ENCODE data around the gene ZDHHC11B.
A peak's percentile ranks its signal among the peaks of the same experiment; 100 is the strongest.
"Not testable (repeated sequence)": the region's sequence is repeated elsewhere in the genome, so short reads cannot be mapped to it uniquely, and the experiment has no call there.

The ZDHHC11B gene

DNA sequence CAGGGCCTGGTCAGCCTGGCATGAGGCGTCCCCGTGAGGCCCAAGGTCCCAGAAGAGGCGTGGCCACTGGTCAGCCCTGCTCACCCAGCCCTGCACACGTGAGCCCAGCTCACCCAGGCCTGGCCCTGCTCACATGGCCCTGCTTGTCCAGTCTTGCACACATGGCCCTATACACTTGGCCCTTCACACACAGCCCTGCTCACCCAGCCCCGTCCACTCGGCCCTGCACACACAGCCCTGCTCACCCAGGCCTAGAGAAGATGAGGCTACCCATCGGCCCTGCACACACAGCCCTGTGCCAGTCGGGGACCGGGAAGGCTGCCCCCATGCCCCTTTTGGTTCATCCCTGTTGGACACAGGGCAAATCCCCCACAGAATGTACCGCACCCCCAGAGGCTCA lies 28.4 kb downstream of the ZDHHC11B start:
- no peak overlapping the region for H4K91ac ChIP-seq (ENCODE audit: low read length)
- H2AK5ac ChIP-seq (ENCODE audit: low read length, severe bottlenecking), result no peak overlapping the region
- H2BK5ac ChIP-seq (ENCODE audit: low read depth, low read length, poor library complexity, severe bottlenecking), result no peak overlapping the region
- no peak overlapping the region for H2BK15ac ChIP-seq (ENCODE audit: low read depth, poor library complexity, severe bottlenecking)
- no peak overlapping the region for H3K4me3 ChIP-seq (ENCODE audit: insufficient read depth in 1 of 2, low read depth in 1 of 2, low read length in 2 of 2)
- H3K79me1 ChIP-seq (replicated peaks; ENCODE audit: low read length, poor library complexity, severe bottlenecking), result no peaks in the 10 kb centered on the region
- H3K9me3 ChIP-seq (ENCODE audit: control insufficient read depth, low read length), result no peaks in the 10 kb centered on the region
- no peak overlapping the region for H3K14ac ChIP-seq (ENCODE audit: low read length in 2 of 2)
- H4K8ac ChIP-seq (ENCODE audit: low read length), result no peak overlapping the region
- H3K4me1 ChIP-seq (ENCODE audit: control insufficient read depth, insufficient read depth, low read depth, low read length), result peaks cover 2% of the 10 kb centered on the region
- DNase-seq, result no peak
- 79% methylated on average over 7 of the region's 10 CpGs for WGBS
- no peak overlapping the region for H3K27ac ChIP-seq (ENCODE audit: low read length, poor library complexity, severe bottlenecking)
- H3K27me3 ChIP-seq (ENCODE audit: control insufficient read depth in 1 of 2, insufficient read depth in 1 of 2, low read length in 2 of 2), result peaks cover 0 to 29% of the 10 kb centered on the region in 2 experiments
- peaks cover 0 to 3% of the 10 kb centered on the region in 2 experiments for H3K36me3 ChIP-seq (ENCODE audit: control insufficient read depth in 1 of 2, insufficient read depth in 2 of 2, low read depth in 1 of 2, low read length in 2 of 2)
- no peak overlapping the region for H3K4me2 ChIP-seq (ENCODE audit: low read length, poor library complexity, severe bottlenecking)
- H3K23ac ChIP-seq (ENCODE audit: low read length in 2 of 2), result no peak overlapping the region
- no peak overlapping the region for H2AFZ ChIP-seq (ENCODE audit: low read depth, low read length)
- no peak overlapping the region for H3K18ac ChIP-seq (ENCODE audit: low read depth in 1 of 2, low read length in 2 of 2)
- no peak overlapping the region for H2BK120ac ChIP-seq (ENCODE audit: low read depth, low read length)
- no peak overlapping the region for H2BK12ac ChIP-seq (ENCODE audit: low read length in 2 of 2)
- H3K4ac ChIP-seq (ENCODE audit: low read depth in 1 of 2, low read length in 2 of 2), result no peak overlapping the region
- no peak overlapping the region for H3K9ac ChIP-seq (ENCODE audit: low read length)

DNA sequence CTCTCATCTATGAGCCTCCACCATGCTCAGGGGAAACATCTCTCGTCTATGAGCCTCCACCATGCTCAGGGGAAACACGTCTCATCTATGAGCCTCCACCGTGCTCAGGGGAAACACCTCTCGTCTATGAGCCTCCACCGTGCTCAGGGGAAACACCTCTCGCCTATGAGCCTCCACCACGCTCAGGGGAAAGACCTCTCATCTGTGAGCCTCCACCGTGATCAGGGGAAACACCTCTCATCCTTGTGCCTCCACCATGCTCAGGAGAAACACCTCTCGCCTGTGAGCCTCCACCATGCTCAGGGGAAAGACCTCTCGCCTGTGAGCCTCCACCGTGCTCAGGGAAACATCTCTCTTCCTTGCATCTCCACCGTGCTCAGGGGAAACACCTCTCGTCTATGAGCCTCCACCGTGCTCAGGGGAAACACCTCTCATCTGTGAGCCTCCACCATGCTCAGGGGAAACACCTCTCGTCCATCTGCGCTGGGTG lies 30.3 kb downstream of the ZDHHC11B start:
- not testable (repeated sequence) for H2BK120ac ChIP-seq (ENCODE audit: low read depth, low read length); H2AK5ac ChIP-seq (ENCODE audit: low read length, severe bottlenecking); H2BK12ac ChIP-seq (ENCODE audit: low read length in 2 of 2); H3K4me3 ChIP-seq (ENCODE audit: insufficient read depth in 1 of 2, low read depth in 1 of 2, low read length in 2 of 2); H3K23ac ChIP-seq (ENCODE audit: low read length in 2 of 2); H2BK15ac ChIP-seq (ENCODE audit: low read depth, poor library complexity, severe bottlenecking); H4K91ac ChIP-seq (ENCODE audit: low read length); H3K27ac ChIP-seq (ENCODE audit: low read length, poor library complexity, severe bottlenecking); H3K79me1 ChIP-seq (replicated peaks; ENCODE audit: low read length, poor library complexity, severe bottlenecking); H3K9ac ChIP-seq (ENCODE audit: low read length); H3K4me1 ChIP-seq (ENCODE audit: control insufficient read depth, insufficient read depth, low read depth, low read length); DNase-seq; H2AFZ ChIP-seq (ENCODE audit: low read depth, low read length); H3K4ac ChIP-seq (ENCODE audit: low read depth in 1 of 2, low read length in 2 of 2); H2BK5ac ChIP-seq (ENCODE audit: low read depth, low read length, poor library complexity, severe bottlenecking); H3K9me3 ChIP-seq (ENCODE audit: control insufficient read depth, low read length); H3K18ac ChIP-seq (ENCODE audit: low read depth in 1 of 2, low read length in 2 of 2); H4K8ac ChIP-seq (ENCODE audit: low read length); H3K36me3 ChIP-seq (ENCODE audit: control insufficient read depth in 1 of 2, insufficient read depth in 2 of 2, low read depth in 1 of 2, low read length in 2 of 2); H3K4me2 ChIP-seq (ENCODE audit: low read length, poor library complexity, severe bottlenecking)
- 59% methylated on average over 15 of the region's 16 CpGs for WGBS
- peaks cover 0 to 23% of the 10 kb centered on the region in 2 experiments for H3K27me3 ChIP-seq (ENCODE audit: control insufficient read depth in 1 of 2, insufficient read depth in 1 of 2, low read length in 2 of 2)
- H3K14ac ChIP-seq (ENCODE audit: low read length in 2 of 2), result peak overlapping the region in 1 of 2 experiments; percentile 12

DNA sequence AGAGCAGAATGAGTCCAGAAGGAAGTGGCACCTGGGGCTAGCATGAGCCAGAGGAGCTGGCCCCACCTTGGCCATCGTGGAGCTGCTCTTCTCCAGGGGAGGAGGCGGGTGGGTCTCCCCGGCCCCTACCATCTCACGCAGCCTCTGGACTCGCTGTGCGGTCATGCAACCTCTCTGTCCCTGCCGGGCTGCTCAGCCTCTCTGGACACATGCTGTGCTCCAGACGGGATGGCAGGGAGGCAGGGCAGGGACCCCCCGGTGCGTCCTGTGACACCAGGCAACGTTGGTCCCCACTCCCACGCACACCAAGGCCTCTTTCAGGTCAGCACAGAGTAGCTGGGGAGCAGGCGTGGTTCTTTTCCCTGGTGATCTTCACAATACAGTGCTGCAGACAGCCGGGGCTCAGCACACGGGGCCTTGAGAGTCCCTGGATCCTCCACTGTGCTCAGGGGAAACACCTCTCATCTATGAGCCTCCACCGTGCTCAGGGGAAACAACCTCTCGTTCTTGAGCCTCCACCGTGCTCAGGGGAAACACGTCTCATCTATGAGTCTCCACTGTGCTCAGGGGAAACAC lies 30.9 kb downstream of the ZDHHC11B start:
- H3K9ac ChIP-seq (ENCODE audit: low read length); H3K9me3 ChIP-seq (ENCODE audit: control insufficient read depth, low read length); H2BK5ac ChIP-seq (ENCODE audit: low read depth, low read length, poor library complexity, severe bottlenecking); H3K36me3 ChIP-seq (ENCODE audit: control insufficient read depth in 1 of 2, insufficient read depth in 2 of 2, low read depth in 1 of 2, low read length in 2 of 2); H2BK15ac ChIP-seq (ENCODE audit: low read depth, poor library complexity, severe bottlenecking); H2AFZ ChIP-seq (ENCODE audit: low read depth, low read length); H4K8ac ChIP-seq (ENCODE audit: low read length); H3K23ac ChIP-seq (ENCODE audit: low read length in 2 of 2); H2BK120ac ChIP-seq (ENCODE audit: low read depth, low read length); H3K4me3 ChIP-seq (ENCODE audit: insufficient read depth in 1 of 2, low read depth in 1 of 2, low read length in 2 of 2); H3K27ac ChIP-seq (ENCODE audit: low read length, poor library complexity, severe bottlenecking); H2AK5ac ChIP-seq (ENCODE audit: low read length, severe bottlenecking); H3K4ac ChIP-seq (ENCODE audit: low read depth in 1 of 2, low read length in 2 of 2); DNase-seq; H4K91ac ChIP-seq (ENCODE audit: low read length); H3K79me1 ChIP-seq (replicated peaks; ENCODE audit: low read length, poor library complexity, severe bottlenecking); H3K4me2 ChIP-seq (ENCODE audit: low read length, poor library complexity, severe bottlenecking); H3K4me1 ChIP-seq (ENCODE audit: control insufficient read depth, insufficient read depth, low read depth, low read length); H2BK12ac ChIP-seq (ENCODE audit: low read length in 2 of 2); H3K18ac ChIP-seq (ENCODE audit: low read depth in 1 of 2, low read length in 2 of 2): not testable (repeated sequence)
- WGBS, result 76% methylated on average over 14 of the region's 19 CpGs
- Histone ChIP-seq H3K14ac (ENCODE audit: low read length in 2 of 2) (peak overlapping the region in 1 of 2 experiments; percentile 12), H3K27me3 (ENCODE audit: control insufficient read depth in 1 of 2, insufficient read depth in 1 of 2, low read length in 2 of 2) (peaks cover 0 to 18% of the 10 kb centered on the region in 2 experiments)

DNA sequence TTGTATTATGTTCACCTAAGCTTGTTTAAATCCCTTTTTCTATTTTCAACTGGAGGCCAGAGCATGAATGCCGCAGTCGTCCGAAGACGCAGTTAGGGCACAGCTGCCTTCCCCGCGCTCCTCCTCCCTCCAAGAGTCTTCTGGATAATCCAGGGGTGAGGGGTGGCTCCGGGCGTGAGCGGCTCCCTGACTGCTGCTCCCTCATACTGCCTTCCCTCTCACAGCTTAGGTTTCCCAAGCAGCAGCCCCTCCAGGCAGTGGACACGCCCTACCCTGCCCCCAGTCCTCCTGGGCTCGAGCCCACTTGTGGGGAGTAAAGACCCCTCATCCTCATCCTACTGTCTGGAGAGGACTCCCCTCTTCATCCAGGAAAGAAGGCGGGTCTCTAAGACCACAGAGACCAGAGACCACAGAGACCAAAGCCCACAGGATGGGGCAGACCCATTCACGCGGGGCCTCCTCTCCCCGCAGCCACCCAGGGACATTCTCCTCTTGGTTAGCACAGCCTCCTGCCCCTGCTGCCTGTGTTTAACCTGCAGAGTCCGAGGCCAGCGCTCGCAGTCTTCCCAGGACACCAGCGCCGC lies 31.9 kb downstream of the ZDHHC11B start:
- not testable (repeated sequence) for DNase-seq; H2AFZ ChIP-seq (ENCODE audit: low read depth, low read length); H2BK120ac ChIP-seq (ENCODE audit: low read depth, low read length); H3K23ac ChIP-seq (ENCODE audit: low read length in 2 of 2); H2AK5ac ChIP-seq (ENCODE audit: low read length, severe bottlenecking); H3K27ac ChIP-seq (ENCODE audit: low read length, poor library complexity, severe bottlenecking); H3K4me3 ChIP-seq (ENCODE audit: insufficient read depth in 1 of 2, low read depth in 1 of 2, low read length in 2 of 2); H3K18ac ChIP-seq (ENCODE audit: low read depth in 1 of 2, low read length in 2 of 2); H3K4me2 ChIP-seq (ENCODE audit: low read length, poor library complexity, severe bottlenecking); H2BK5ac ChIP-seq (ENCODE audit: low read depth, low read length, poor library complexity, severe bottlenecking); H4K8ac ChIP-seq (ENCODE audit: low read length); H2BK15ac ChIP-seq (ENCODE audit: low read depth, poor library complexity, severe bottlenecking); H3K27me3 ChIP-seq (ENCODE audit: control insufficient read depth in 1 of 2, insufficient read depth in 1 of 2, low read length in 2 of 2); H3K36me3 ChIP-seq (ENCODE audit: control insufficient read depth in 1 of 2, insufficient read depth in 2 of 2, low read depth in 1 of 2, low read length in 2 of 2); H3K79me1 ChIP-seq (replicated peaks; ENCODE audit: low read length, poor library complexity, severe bottlenecking); H3K4me1 ChIP-seq (ENCODE audit: control insufficient read depth, insufficient read depth, low read depth, low read length); H2BK12ac ChIP-seq (ENCODE audit: low read length in 2 of 2); H3K9me3 ChIP-seq (ENCODE audit: control insufficient read depth, low read length); H3K9ac ChIP-seq (ENCODE audit: low read length); H4K91ac ChIP-seq (ENCODE audit: low read length); H3K4ac ChIP-seq (ENCODE audit: low read depth in 1 of 2, low read length in 2 of 2); H3K14ac ChIP-seq (ENCODE audit: low read length in 2 of 2)
- 46% methylated on average over 4 of the region's 20 CpGs for WGBS

All from mesenchymal stem cell (in vitro differentiated cells and primary cell).